OCI-LY1 (cell line): ENCODE measurements around the gene CELF4.

Experiments used
- H2AFZ ChIP-seq: fragments of 200-600 bp; sonication (generic), shearing (Covaris generic); 2 replicates; pipeline ENCODE4 v1.6.0; 2014; ENCODE audit warnings: antibody characterized with exemption, mild to moderate bottlenecking, low read length
- H3F3A ChIP-seq: fragments of 200-600 bp; sonication (generic), shearing (Covaris generic); 2 replicates; pipeline ENCODE4 v1.6.0; 2014; ENCODE audit warnings: mild to moderate bottlenecking, antibody characterized with exemption, low read length, moderate library complexity; ENCODE audit not compliant: insufficient read depth
- H3K27ac ChIP-seq: fragments of 200-600 bp; sonication (generic); 2 replicates; pipeline ENCODE4 v1.5.1; 2014; ENCODE audit warnings: low read length, mixed run types, mild to moderate bottlenecking, low read depth; ENCODE audit not compliant: poor library complexity, severe bottlenecking
- H3K27me3 ChIP-seq: fragments of 200-600 bp; sonication (generic); 2 replicates; pipeline ENCODE4 v1.6.0; 2014; ENCODE audit warnings: antibody characterized with exemption, mild to moderate bottlenecking, low read length, moderate library complexity; ENCODE audit not compliant: insufficient read depth
- H3K36me3 ChIP-seq: fragments of 200-600 bp; sonication (generic); 2 replicates; pipeline ENCODE4 v1.6.1; 2014; ENCODE audit warnings: mild to moderate bottlenecking, antibody characterized with exemption, low read length, moderate library complexity, mixed read lengths; ENCODE audit not compliant: insufficient read depth
- H3K4me1 ChIP-seq: fragments of 200-600 bp; sonication (generic); 2 replicates; pipeline ENCODE4 v1.5.1; 2014; ENCODE audit warnings: mild to moderate bottlenecking, low read length, moderate library complexity; ENCODE audit not compliant: insufficient read depth, severe bottlenecking
- H3K4me2 ChIP-seq: fragments of 200-600 bp; sonication (generic), shearing (Covaris generic); 2 replicates; pipeline ENCODE4 v1.6.1; 2014; ENCODE audit warnings: low read length
- H3K4me3 ChIP-seq: fragments of 200-600 bp; sonication (generic); 2 replicates; pipeline ENCODE4 v1.5.1; 2014; ENCODE audit warnings: low read length, low read depth, mild to moderate bottlenecking, mixed read lengths; ENCODE audit not compliant: poor library complexity, severe bottlenecking
- H3K79me2 ChIP-seq: fragments of 200-600 bp; shearing (Covaris generic); 2 replicates; pipeline ENCODE4 v1.6.1; 2016; ENCODE audit warnings: mixed run types, low read length, mixed read lengths; ENCODE audit not compliant: insufficient read depth
- H3K9ac ChIP-seq: fragments of 200-600 bp; sonication (generic), shearing (Covaris generic); 2 replicates; pipeline ENCODE4 v1.6.1; 2014; ENCODE audit warnings: mild to moderate bottlenecking, low read length, mixed read lengths
- H3K9me2 ChIP-seq: fragments of 200-600 bp; sonication (generic), shearing (Covaris generic); 2 replicates; pipeline ENCODE4 v1.6.1; 2014; ENCODE audit warnings: low read depth, mild to moderate bottlenecking, low read length, mixed read lengths
- H3K9me3 ChIP-seq: fragments of 200-600 bp; shearing (Covaris generic); 2 replicates; pipeline ENCODE4 v1.6.1; 2014; ENCODE audit warnings: low read length, mixed read lengths
- H4K20me1 ChIP-seq: fragments of 200-600 bp; sonication (generic), shearing (Covaris generic); 2 replicates; pipeline ENCODE4 v1.6.0; 2016; ENCODE audit warnings: mild to moderate bottlenecking, low read length; ENCODE audit not compliant: insufficient read depth
- CTCF ChIP-seq: fragments of 200-600 bp; sonication (generic), shearing (Covaris generic); IDR thresholded peaks from 2 replicates; pipeline ENCODE4 v1.5.1; 2017; ENCODE audit warnings: mild to moderate bottlenecking, antibody characterized with exemption, low read length, moderate library complexity, mixed read lengths
- EZH2 ChIP-seq: fragments of 200-600 bp; sonication (generic), shearing (Covaris generic); IDR thresholded peaks from 2 replicates; pipeline ENCODE4 v1.8.0; 2017; ENCODE audit warnings: borderline replicate concordance, mixed run types, mild to moderate bottlenecking, antibody characterized with exemption, low read length, moderate library complexity, mixed read lengths

Gene CELF4

DNA sequence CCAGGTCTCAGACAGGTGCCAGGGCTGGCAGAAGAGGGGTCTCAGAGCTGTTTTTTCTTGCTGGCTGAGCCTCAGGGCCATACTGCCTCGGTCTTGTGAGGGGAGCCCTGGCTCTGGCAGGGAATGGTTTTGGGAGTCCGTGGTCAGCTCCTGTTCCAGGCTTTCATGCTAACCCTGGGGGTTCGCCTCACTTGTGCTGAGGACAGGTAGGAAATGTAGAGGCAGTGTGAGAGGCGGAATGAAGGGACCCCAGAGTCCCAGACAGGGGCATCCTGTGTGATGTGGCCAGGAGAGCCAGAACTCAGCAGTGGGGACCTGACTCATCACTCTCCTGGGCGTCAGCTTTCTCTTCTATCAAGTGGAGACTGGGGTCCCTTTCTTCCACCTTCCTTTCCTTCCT lies 5.7 kb upstream of the CELF4 start:
- H3K27ac ChIP-seq: no peak overlapping the region
- no peak overlapping the region for H3K4me2 ChIP-seq
- H3K4me3 ChIP-seq: no peak overlapping the region
- no peaks in the 10 kb centered on the region for H3K4me1 ChIP-seq
- H3F3A ChIP-seq: no peaks in the 10 kb centered on the region
- no peaks in the 10 kb centered on the region for H3K36me3 ChIP-seq
- H3K79me2 ChIP-seq: no peaks in the 10 kb centered on the region
- no peak overlapping the region for H2AFZ ChIP-seq
- no peaks in the 10 kb centered on the region for H3K27me3 ChIP-seq
- no peaks in the 10 kb centered on the region for H4K20me1 ChIP-seq
- H3K9me3 ChIP-seq: no peaks in the 10 kb centered on the region
- H3K9ac ChIP-seq: no peak overlapping the region
- TF ChIP-seq CTCF (no peak), EZH2 (no peak)
- H3K9me2 ChIP-seq: no peaks in the 10 kb centered on the region

- H2AFZ ChIP-seq: no peak overlapping the region
- H3K9me2 ChIP-seq: no peaks in the 10 kb centered on the region
- H3K9ac ChIP-seq: no peak overlapping the region
- no peak overlapping the region for H3K4me2 ChIP-seq
- no peak overlapping the region for H3K4me3 ChIP-seq
- no peaks in the 10 kb centered on the region for H3K4me1 ChIP-seq
- H3K27ac ChIP-seq: no peak overlapping the region
- H3K36me3 ChIP-seq: no peaks in the 10 kb centered on the region
- no peaks in the 10 kb centered on the region for H3K79me2 ChIP-seq
- TF ChIP-seq CTCF (no peak), EZH2 (no peak)
- no peaks in the 10 kb centered on the region for H4K20me1 ChIP-seq
- H3K9me3 ChIP-seq: no peaks in the 10 kb centered on the region
- no peaks in the 10 kb centered on the region for H3K27me3 ChIP-seq
- no peaks in the 10 kb centered on the region for H3F3A ChIP-seq
Measured at GRCh38 chr18:37570336-37570930, 4.8 kb upstream of the CELF4 start.

DNA sequence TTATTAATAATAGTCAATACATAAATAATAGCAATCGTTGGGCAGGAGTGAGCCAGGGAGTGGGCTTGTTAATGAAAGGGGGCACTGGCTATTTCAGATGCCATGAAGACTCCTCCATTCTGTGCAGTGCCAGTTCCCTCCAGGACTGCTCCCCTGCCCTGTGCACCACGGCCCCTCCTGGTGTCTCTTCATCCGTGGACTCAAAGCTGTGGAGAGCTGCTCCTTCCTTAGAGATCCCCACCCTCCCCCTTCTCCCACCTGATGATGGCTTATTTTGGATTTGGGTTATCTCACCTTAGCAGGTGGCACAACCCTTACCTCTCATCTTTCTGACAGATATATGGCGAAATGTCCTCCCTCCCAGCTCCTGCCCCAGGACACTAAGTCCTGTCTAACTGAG lies 3.1 kb upstream of the CELF4 start:
- no peaks in the 10 kb centered on the region for H3K27me3 ChIP-seq
- no peaks in the 10 kb centered on the region for H3K9me2 ChIP-seq
- no peaks in the 10 kb centered on the region for H3K36me3 ChIP-seq
- no peaks in the 10 kb centered on the region for H3K9me3 ChIP-seq
- H3K9ac ChIP-seq: no peak overlapping the region
- no peaks in the 10 kb centered on the region for H3F3A ChIP-seq
- no peaks in the 10 kb centered on the region for H4K20me1 ChIP-seq
- no peak overlapping the region for H3K27ac ChIP-seq
- no peak overlapping the region for H3K4me2 ChIP-seq
- no peak overlapping the region for H2AFZ ChIP-seq
- H3K4me1 ChIP-seq: no peaks in the 10 kb centered on the region
- TF ChIP-seq EZH2: no peak
- no peak for TF ChIP-seq CTCF
- no peaks in the 10 kb centered on the region for H3K79me2 ChIP-seq
- no peak overlapping the region for H3K4me3 ChIP-seq
